H1 (cell line): Measurements from ENCODE around the gene ACTL6A. TPM values are rescaled to one million over a fixed set of nuclear protein-coding genes. Genes with fewer than 3 reads are reported as not detected.

Experiments used
- CTCF ChIA-PET: fragments of 300-600 bp; sonication (Branson Sonifier 250); formaldehyde crosslinking; loops from one replicate; lab custom pipeline; 2021; ENCODE audit not compliant: partially characterized antibody; lab: Charles Lee
- POLR2A ChIA-PET: fragments of 300-600 bp; sonication (Branson Sonifier 250); formaldehyde crosslinking; loops from one replicate; lab custom pipeline; 2021; ENCODE audit warnings: inconsistent platforms; ENCODE audit not compliant: partially characterized antibody; lab: Charles Lee
- DNase-seq, 2 experiments: peaks; one replicate each; pipeline versions ENCODE4 v3.0.0 to v3.0.0-alpha.2; 2010 to 2022; ENCODE audit warnings: low spot score in 2 of 2, low read depth in 1 of 2, mixed read lengths in 1 of 2
- FAIRE-seq: peaks from 2 replicates; lab custom pipeline; 2011; peaks lifted over from hg19 to GRCh38; lab: Jason Lieb, UNC
- H2AFZ ChIP-seq: 2 replicates; pipeline ENCODE4 v1.8.1; 2012; ENCODE audit warnings: low read length, inconsistent platforms
- H2AK5ac ChIP-seq: 2 replicates; pipeline ENCODE4 v1.6.1; 2013; ENCODE audit warnings: low read depth, low read length
- H2BK120ac ChIP-seq: replicated peaks from 2 replicates; pipeline ENCODE3; 2013; ENCODE audit warnings: low read depth, low read length, inconsistent platforms
- H2BK12ac ChIP-seq: 2 replicates; pipeline ENCODE4 v1.6.1; 2013; ENCODE audit warnings: low read depth, low read length
- H2BK15ac ChIP-seq: 2 replicates; pipeline ENCODE4 v1.6.1; 2013; ENCODE audit warnings: low read length
- H2BK20ac ChIP-seq: 2 replicates; pipeline ENCODE4 v1.6.1; 2013; ENCODE audit warnings: low read length
- H2BK5ac ChIP-seq: 2 replicates; pipeline ENCODE4 v1.6.1; 2013; ENCODE audit warnings: low read depth, low read length
- H3K14ac ChIP-seq: 2 replicates; pipeline ENCODE4 v1.6.1; 2013; ENCODE audit warnings: inconsistent platforms; ENCODE audit not compliant: insufficient read length
- H3K18ac ChIP-seq: 2 replicates; pipeline ENCODE4 v1.6.1; 2013; ENCODE audit warnings: low read length; ENCODE audit errors: extremely low read depth
- H3K23ac ChIP-seq: 2 replicates; pipeline ENCODE4 v1.6.1; 2013; ENCODE audit warnings: inconsistent platforms; ENCODE audit not compliant: insufficient read length
- H3K23me2 ChIP-seq: 2 replicates; pipeline ENCODE4 v1.6.1; 2013; ENCODE audit warnings: low read depth, low read length
- H3K27ac ChIP-seq: 2 replicates; pipeline ENCODE4 v1.6.1; 2011; ENCODE audit warnings: low read depth, low read length, inconsistent platforms
- H3K27me3 ChIP-seq, 4 experiments: replicated peaks in 1 of 4; 1 replicate in 1 of 4; 2 replicates in 3 of 4; pipeline versions ENCODE4 v1.6.1 to v1.8.1; 2011 to 2013; ENCODE audit warnings: low read length in 3 of 4, mild to moderate bottlenecking in 3 of 4, inconsistent platforms in 2 of 4, mixed read lengths in 2 of 4, moderate library complexity in 1 of 4; ENCODE audit not compliant: control insufficient read depth in 3 of 4, insufficient read depth in 3 of 4; ENCODE audit errors: extremely low read depth in 1 of 4
- H3K36me3 ChIP-seq, 4 experiments: 2 replicates each; pipeline versions ENCODE4 v1.6.1 to v1.8.1; 2011 to 2013; ENCODE audit warnings: mild to moderate bottlenecking in 4 of 4, low read length in 3 of 4, moderate library complexity in 2 of 4, control low read depth in 1 of 4, inconsistent platforms in 1 of 4; ENCODE audit not compliant: insufficient read depth in 4 of 4, control insufficient read depth in 2 of 4
- H3K4ac ChIP-seq: replicated peaks from 2 replicates; pipeline ENCODE3; 2013; ENCODE audit warnings: low read length, low read depth, mixed read lengths, inconsistent platforms; ENCODE audit not compliant: insufficient read length
- H3K4me1 ChIP-seq, 4 experiments: replicated peaks in 1 of 4; 1 replicate in 1 of 4; 2 replicates in 3 of 4; pipeline versions ENCODE4 v1.6.1 to v1.8.1; 2011 to 2013; ENCODE audit warnings: low read length in 3 of 4, inconsistent platforms in 2 of 4, mixed read lengths in 1 of 4; ENCODE audit not compliant: insufficient read depth in 4 of 4, control insufficient read depth in 3 of 4
- H3K4me2 ChIP-seq, 2 experiments: 2 replicates each; pipeline versions ENCODE4 v1.6.1 to v1.8.1; 2011 to 2013; ENCODE audit warnings: low read depth in 2 of 2, low read length in 2 of 2, control low read depth in 1 of 2, inconsistent platforms in 1 of 2, mild to moderate bottlenecking in 1 of 2; ENCODE audit not compliant: insufficient read depth in 1 of 2
- H3K4me3 ChIP-seq, 4 experiments: fragments of 200-600, 300-600 bp in 1 of 4; sonication (generic), shearing (Covaris generic), sonication (Bioruptor Twin) in 1 of 4; 2 replicates each; pipeline versions ENCODE4 v1.5.1 to v1.8.1; 2011 to 2016; ENCODE audit warnings: low read length in 4 of 4, low read depth in 3 of 4, control low read depth in 2 of 4, inconsistent platforms in 2 of 4, mild to moderate bottlenecking in 2 of 4, mixed read lengths in 1 of 4, moderate library complexity in 1 of 4; ENCODE audit not compliant: insufficient read depth in 2 of 4; ENCODE audit errors: extremely low read depth in 1 of 4
- H3K56ac ChIP-seq: replicated peaks from 2 replicates; pipeline ENCODE3; 2013; ENCODE audit warnings: low read depth, mild to moderate bottlenecking, mixed read lengths, low read length, inconsistent platforms; ENCODE audit not compliant: insufficient read length
- H3K79me1 ChIP-seq: 2 replicates; pipeline ENCODE4 v1.6.1; 2013; ENCODE audit warnings: low read depth, low read length, control low read depth
- H3K79me2 ChIP-seq, 2 experiments: 2 replicates each; pipeline versions ENCODE4 v1.6.1 to v1.8.1; 2012 to 2013; ENCODE audit warnings: low read length in 2 of 2, mild to moderate bottlenecking in 2 of 2, inconsistent platforms in 1 of 2; ENCODE audit not compliant: insufficient read depth in 2 of 2, control insufficient read depth in 1 of 2
- H3K9ac ChIP-seq, 4 experiments: replicated peaks in 1 of 4; 1 replicate in 1 of 4; 2 replicates in 3 of 4; pipeline versions ENCODE4 v1.6.1 to v1.8.1; 2011 to 2013; ENCODE audit warnings: low read depth in 3 of 4, low read length in 3 of 4, control low read depth in 2 of 4, mild to moderate bottlenecking in 2 of 4, moderate library complexity in 2 of 4, inconsistent platforms in 1 of 4; ENCODE audit errors: extremely low read depth in 1 of 4
- H3K9me3 ChIP-seq, 2 experiments: 2 replicates each; pipeline versions ENCODE4 v1.6.1 to v1.8.1; 2012 to 2013; ENCODE audit warnings: mild to moderate bottlenecking in 2 of 2, moderate library complexity in 2 of 2, control low read depth in 1 of 2, inconsistent platforms in 1 of 2, low read depth in 1 of 2, low read length in 1 of 2, mixed read lengths in 1 of 2; ENCODE audit not compliant: insufficient read depth in 2 of 2
- H4K20me1 ChIP-seq, 2 experiments: replicated peaks in 1 of 2; 2 replicates each; pipeline versions ENCODE3 to v1.8.1; 2011 to 2013; ENCODE audit warnings: inconsistent platforms in 2 of 2, low read length in 2 of 2, mild to moderate bottlenecking in 1 of 2; ENCODE audit not compliant: insufficient read depth in 2 of 2, control insufficient read depth in 1 of 2
- H4K5ac ChIP-seq: 2 replicates; pipeline ENCODE4 v1.6.1; 2013; ENCODE audit warnings: low read length, low read depth, mixed read lengths, inconsistent platforms; ENCODE audit not compliant: insufficient read length
- H4K8ac ChIP-seq: 2 replicates; pipeline ENCODE4 v1.8.0; 2013; ENCODE audit warnings: mild to moderate bottlenecking, moderate library complexity, low read length, inconsistent platforms; ENCODE audit not compliant: insufficient read depth; ENCODE audit errors: extremely low read depth
- H4K91ac ChIP-seq: replicated peaks from 2 replicates; pipeline ENCODE3; 2013; ENCODE audit warnings: low read length, mixed read lengths, inconsistent platforms; ENCODE audit not compliant: insufficient read length
- ATF2 ChIP-seq: IDR thresholded peaks from 2 replicates; pipeline ENCODE4 v1.6.1; 2012; ENCODE audit warnings: low read length, inconsistent platforms
- ATF3 ChIP-seq: IDR thresholded peaks from 2 replicates; pipeline ENCODE4 v1.6.1; 2011; ENCODE audit warnings: low read depth, mild to moderate bottlenecking, low read length; ENCODE audit not compliant: insufficient read depth
- BRCA1 ChIP-seq: IDR thresholded peaks from 2 replicates; pipeline ENCODE4 v1.6.1; 2012; ENCODE audit warnings: low read depth, low read length, improper control_type of control experiment
- CEBPB ChIP-seq: IDR thresholded peaks from 2 replicates; pipeline ENCODE4 v1.6.1; 2012; ENCODE audit warnings: low read depth, low read length
- E2F6 ChIP-seq: IDR thresholded peaks from 2 replicates; pipeline ENCODE4 v1.6.1; 2012; ENCODE audit warnings: inconsistent platforms
- EGR1 ChIP-seq: IDR thresholded peaks from 2 replicates; pipeline ENCODE4 v1.6.1; 2011; ENCODE audit warnings: low read depth, low read length, borderline replicate concordance
- JUND ChIP-seq: IDR thresholded peaks from 2 replicates; pipeline ENCODE4 v1.6.1; 2011; ENCODE audit warnings: mild to moderate bottlenecking, improper control_type of control experiment, low read length
- SIN3A ChIP-seq, 2 experiments: IDR thresholded peaks in 1 of 2; conservative IDR thresholded peaks in 1 of 2; 2 replicates each; pipeline ENCODE4 v1.6.1; 2011 to 2012; ENCODE audit warnings: low read length in 2 of 2, improper control_type of control experiment in 1 of 2, low read depth in 1 of 2, mild to moderate bottlenecking in 1 of 2
- SP2 ChIP-seq: IDR thresholded peaks from 2 replicates; pipeline ENCODE4 v1.6.1; 2012; ENCODE audit warnings: mild to moderate bottlenecking, low read length, inconsistent platforms
- TEAD4 ChIP-seq: IDR thresholded peaks from 2 replicates; pipeline ENCODE4 v1.6.1; 2012; ENCODE audit warnings: low read depth, low read length, inconsistent platforms, mixed read lengths
- WGBS, 2 experiments: shearing (Covaris generic) in 1 of 2; methylation state at CpG; one replicate each; pipeline versions ENCODE4 v1.1.6 to v1.1.7; 2013 to 2015; ENCODE audit warnings: low lambda C conversion rate in 2 of 2, mixed read lengths in 2 of 2, inconsistent platforms in 1 of 2, low coverage in 1 of 2, missing lambda C conversion rate in 1 of 2; ENCODE audit not compliant: insufficient replicate concordance in 2 of 2, insufficient coverage in 1 of 2, insufficient read length in 1 of 2; ENCODE audit errors: extremely low coverage in 1 of 2, missing lambda C conversion rate in 1 of 2; 5-methylcytosine and 5-hydroxymethylcytosine counted together
- polyA plus RNA-seq, 7 experiments: library from polyadenylated mRNA; depleted of rRNA in 3 of 7; stranded (reverse) in 5 of 7; unstranded in 2 of 7; fragments of >200 nt in 5 of 7; fragments of 200-250 nt in 2 of 7; gene quantifications; 1 replicate in 5 of 7; 2 replicates in 1 of 7; 4 replicates in 1 of 7; pipeline versions ENCODE4 v1.2.1 to v1.2.3, GENCODE V29; 2011 to 2013; ENCODE audit warnings: missing spikeins in 2 of 7, mixed read lengths in 2 of 7
- total RNA-seq: library from RNA; stranded (reverse); fragmentation: NEBNext Ultra II Directional; extraction: Animal tissue kit (Norgen Biotek cat#: 25700); gene quantifications from 2 replicates; pipeline ENCODE4 v1.2.1, GENCODE V29; 2021

Gene ACTL6A
- total and polyA plus RNA-seq, 2 of the 8 experiments (the other 6 are each of a cell fraction or from before 2014, with no cell fraction given) = 76.9 to 99.5 TPM

GRCh38 chr3:179551349-179552105, 11.2 kb upstream of the ACTL6A start:
- no peak overlapping the region for H3K18ac ChIP-seq
- H2BK120ac ChIP-seq = no peak overlapping the region
- no peak overlapping the region for H3K14ac ChIP-seq
- no peak overlapping the region for H3K4ac ChIP-seq
- no peak overlapping the region for H3K9ac ChIP-seq
- H4K5ac ChIP-seq = no peak overlapping the region
- H2AFZ ChIP-seq = no peak overlapping the region
- no peak overlapping the region for H4K91ac ChIP-seq
- H3K23ac ChIP-seq = no peak overlapping the region
- H2BK5ac ChIP-seq = no peak overlapping the region
- DNase-seq = no peak
- WGBS, 2 experiments = 83% methylated on average over 4 of the region's 4 CpGs; no CpG with 5 or more reads in 1 of the 2 experiments
- no peaks in the 10 kb centered on the region for H3K79me1 ChIP-seq
- H2BK12ac ChIP-seq = no peak overlapping the region
- H3K4me3 ChIP-seq = no peak overlapping the region
- H2BK20ac ChIP-seq = no peak overlapping the region
- H2AK5ac ChIP-seq = no peak overlapping the region
- H3K56ac ChIP-seq = no peak overlapping the region
- no peak overlapping the region for H4K8ac ChIP-seq
- no peak for FAIRE-seq
- H3K27me3 ChIP-seq = no peaks in the 10 kb centered on the region
- no peaks in the 10 kb centered on the region for H3K23me2 ChIP-seq
- H3K27ac ChIP-seq = no peak overlapping the region
- CTCF ChIA-PET = interaction anchor here (0.7 kb wide), 1 partner anchor 977 kb away, joined by 4 read pairs; no protein-coding TSS in a partner anchor
- POLR2A ChIA-PET = no interaction called here
- H3K79me2 ChIP-seq = no peaks in the 10 kb centered on the region
- H2BK15ac ChIP-seq = no peak overlapping the region
- H3K4me2 ChIP-seq = no peak overlapping the region
- H3K4me1 ChIP-seq = peaks cover 0 to 4% (median 0%) of the 10 kb centered on the region in 4 experiments; a peak in 2 of 7 replicates
- H3K36me3 ChIP-seq = no peaks in the 10 kb centered on the region
- H3K9me3 ChIP-seq = no peaks in the 10 kb centered on the region
- no peaks in the 10 kb centered on the region for H4K20me1 ChIP-seq
- TF ChIP-seq CEBPB (no peak), SIN3A (conservative IDR thresholded peaks at IDR 0.05 in 1 of 2, IDR thresholded peaks at IDR 0.05 in 1 of 2; ENCODE audit: low read depth in 1 of 2, low read length in 2 of 2) (no peak), SP2 (no peak), ATF2 (no peak), ATF3 (no peak), BRCA1 (no peak), E2F6 (no peak), JUND (no peak), TEAD4 (no peak), EGR1 (no peak)
